GM13977 (cell line): Measurements from ENCODE around the gene CNTNAP2.
"Not testable (repeated sequence)": the region's sequence is repeated elsewhere in the genome, so short reads cannot be mapped to it uniquely, and the experiment has no call there.

Experiments used
- DNase-seq: peaks from one replicate; pipeline ENCODE4 v3.0.0; 2012; ENCODE audit warnings: low spot score
- in situ Hi-C: fragments of 300-500 bp; cut with MboI; formaldehyde crosslinking; loops from one replicate; pipeline ENCODE4 v1.12.0; 2022; ENCODE audit warnings: low sequenced_read_pairs, low pct_unique_long_range_greater_than_20kb, mixed read lengths, inconsistent platforms; ENCODE audit not compliant: unreplicated experiment
- TF ChIP-seq, protein P1 (sequence below): IDR thresholded peaks from 2 replicates; pipeline ENCODE4 v1.5.1; 2012; ENCODE audit warnings: mild to moderate bottlenecking, control low read depth; ENCODE audit not compliant: insufficient read depth; ENCODE audit errors: extremely low read depth, missing control alignments

Gene CNTNAP2

DNA sequence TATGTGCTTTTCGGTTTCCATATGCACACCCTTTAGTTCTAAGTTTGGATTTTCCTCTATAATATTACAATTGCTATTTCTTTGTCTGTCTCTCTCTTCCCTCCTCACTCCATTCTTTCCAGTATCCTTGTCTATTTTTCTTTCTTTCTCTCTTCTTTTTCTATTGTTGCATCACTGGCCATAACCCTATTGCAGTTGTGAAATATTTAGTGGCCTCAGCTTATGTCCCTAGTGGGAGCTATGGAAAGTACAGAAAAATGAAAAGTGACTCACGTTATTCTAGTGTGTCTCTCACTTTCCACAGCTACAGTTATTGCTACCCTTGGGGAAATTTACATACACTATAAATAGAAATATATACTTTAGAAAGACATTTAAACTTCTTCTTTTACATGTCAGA lies 59.1 kb downstream of the CNTNAP2 start:
- in situ Hi-C loops, result no loop called here
- TF ChIP-seq, protein P1, sequence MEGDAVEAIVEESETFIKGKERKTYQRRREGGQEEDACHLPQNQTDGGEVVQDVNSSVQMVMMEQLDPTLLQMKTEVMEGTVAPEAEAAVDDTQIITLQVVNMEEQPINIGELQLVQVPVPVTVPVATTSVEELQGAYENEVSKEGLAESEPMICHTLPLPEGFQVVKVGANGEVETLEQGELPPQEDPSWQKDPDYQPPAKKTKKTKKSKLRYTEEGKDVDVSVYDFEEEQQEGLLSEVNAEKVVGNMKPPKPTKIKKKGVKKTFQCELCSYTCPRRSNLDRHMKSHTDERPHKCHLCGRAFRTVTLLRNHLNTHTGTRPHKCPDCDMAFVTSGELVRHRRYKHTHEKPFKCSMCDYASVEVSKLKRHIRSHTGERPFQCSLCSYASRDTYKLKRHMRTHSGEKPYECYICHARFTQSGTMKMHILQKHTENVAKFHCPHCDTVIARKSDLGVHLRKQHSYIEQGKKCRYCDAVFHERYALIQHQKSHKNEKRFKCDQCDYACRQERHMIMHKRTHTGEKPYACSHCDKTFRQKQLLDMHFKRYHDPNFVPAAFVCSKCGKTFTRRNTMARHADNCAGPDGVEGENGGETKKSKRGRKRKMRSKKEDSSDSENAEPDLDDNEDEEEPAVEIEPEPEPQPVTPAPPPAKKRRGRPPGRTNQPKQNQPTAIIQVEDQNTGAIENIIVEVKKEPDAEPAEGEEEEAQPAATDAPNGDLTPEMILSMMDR, result no peak
- no peak for DNase-seq

DNA sequence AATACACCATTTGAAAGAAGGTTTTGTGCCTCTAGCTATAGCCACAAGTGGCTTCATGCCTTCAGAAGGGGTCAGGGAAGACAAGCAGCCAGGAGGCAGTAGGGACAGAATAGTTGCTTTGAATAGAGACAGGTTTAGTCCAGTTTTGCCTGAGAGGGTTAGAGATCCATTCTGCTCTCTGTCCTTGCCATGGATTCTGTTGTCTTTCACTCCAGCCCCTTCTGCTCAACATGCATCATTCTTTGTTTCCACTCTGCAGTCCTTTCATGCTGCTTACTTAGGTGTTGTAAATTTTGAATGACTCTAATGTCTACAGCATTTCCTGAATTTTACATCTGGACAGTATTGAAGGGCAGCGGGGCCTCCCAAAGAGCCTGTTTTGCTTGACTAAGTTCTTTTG lies 60.3 kb downstream of the CNTNAP2 start:
- TF ChIP-seq, protein P1, result no peak
- in situ Hi-C loops, result no loop called here
- DNase-seq, result no peak

DNA sequence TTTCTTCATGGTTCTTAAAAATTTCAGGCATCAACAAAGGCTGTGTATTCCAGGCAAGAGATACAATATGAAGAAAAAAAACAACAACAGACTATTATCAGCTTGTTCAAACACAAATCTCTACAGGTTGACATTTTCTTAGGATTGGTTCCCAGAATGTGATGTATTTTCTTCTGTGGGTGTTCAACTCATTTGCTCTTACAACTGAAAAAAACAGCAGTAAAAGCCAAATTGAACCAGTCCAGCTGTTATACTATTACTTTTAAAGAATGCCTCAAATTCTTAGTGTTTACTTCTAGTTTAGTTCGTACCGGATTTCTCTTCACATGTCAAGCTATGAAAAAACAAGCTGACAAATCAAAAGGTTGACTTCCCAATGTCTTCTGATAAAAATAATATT lies 60.7 kb downstream of the CNTNAP2 start:
- TF ChIP-seq, protein P1, result no peak
- in situ Hi-C loops, result no loop called here
- DNase-seq, result no peak

DNA sequence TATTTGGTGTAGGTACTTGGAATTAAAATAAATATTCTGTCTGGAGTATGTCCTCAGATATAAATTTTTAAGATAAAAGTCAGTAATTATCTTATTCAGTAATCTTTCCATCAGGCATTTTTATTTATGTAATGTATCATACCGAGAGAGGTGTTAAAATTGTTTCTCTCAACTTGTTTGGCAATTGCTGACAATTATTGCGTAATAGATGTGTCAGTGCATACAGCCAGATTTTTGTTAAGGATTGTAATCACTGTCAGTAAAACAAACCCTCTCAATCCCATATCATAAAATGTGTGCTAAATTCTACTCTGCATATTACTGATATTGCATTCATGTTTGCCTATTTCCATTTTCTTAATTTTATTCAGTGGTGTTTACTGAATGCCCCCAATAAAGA lies 69.2 kb downstream of the CNTNAP2 start:
- DNase-seq, result no peak
- TF ChIP-seq, protein P1, result no peak
- in situ Hi-C loops, result no loop called here

DNA sequence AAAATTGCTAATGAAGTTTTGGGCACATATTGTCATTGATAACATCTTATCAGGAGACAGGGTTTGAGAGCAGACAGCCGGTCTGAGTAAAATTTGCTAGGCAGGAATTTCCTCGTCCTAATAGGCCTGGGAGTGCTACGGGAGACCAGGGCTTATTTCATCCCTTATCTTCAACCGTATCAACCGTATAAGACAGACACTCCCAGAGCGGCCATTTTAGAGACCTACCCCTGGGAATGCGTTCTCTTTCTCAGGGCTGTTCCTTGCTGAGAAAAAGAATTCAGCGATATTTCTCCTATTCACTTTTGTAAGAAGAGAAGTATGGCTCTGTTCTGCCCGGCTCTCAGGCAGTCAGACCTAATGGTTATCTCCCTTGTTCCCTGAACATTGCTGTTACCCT lies 74.8 kb downstream of the CNTNAP2 start:
- in situ Hi-C loops, DNase-seq: not testable (repeated sequence)

DNA sequence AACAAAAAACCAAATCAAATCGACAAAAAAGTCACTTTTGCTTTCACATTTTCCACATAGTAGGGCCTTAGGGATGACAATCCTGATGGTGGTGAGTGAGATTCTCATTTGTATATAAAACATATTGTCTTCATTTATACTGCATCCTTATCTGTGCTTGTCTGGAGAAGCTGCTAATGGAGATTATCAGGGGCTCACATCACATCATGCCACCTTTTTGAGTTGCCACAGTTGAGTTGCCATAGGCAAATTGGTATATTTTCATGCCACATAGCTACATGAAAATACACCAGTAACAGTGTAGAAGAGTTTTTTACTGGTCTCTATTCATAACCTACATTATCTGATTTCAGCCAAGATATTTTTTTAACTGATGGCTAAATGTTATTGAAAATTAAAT lies 85.3 kb downstream of the CNTNAP2 start:
- TF ChIP-seq, protein P1, result no peak
- DNase-seq, result no peak
- in situ Hi-C loops, result no loop called here

DNA sequence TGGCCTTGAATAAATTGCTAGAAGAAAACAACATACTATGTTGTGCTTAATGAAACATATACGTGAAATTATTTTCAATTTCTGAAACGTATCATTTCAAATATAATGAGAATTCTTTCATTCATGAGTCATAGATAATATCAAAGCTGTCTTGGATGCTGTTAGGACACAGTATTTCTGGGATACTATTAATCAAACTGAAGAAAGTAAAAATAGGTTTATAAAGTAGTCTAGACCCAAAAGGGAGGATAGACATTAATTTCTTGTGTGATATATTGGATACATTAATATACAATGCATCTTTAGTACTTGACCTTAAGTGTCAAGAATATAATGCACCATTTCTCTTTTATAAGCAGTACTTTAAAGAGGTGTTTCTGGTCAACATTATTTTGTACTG lies 89.7 kb downstream of the CNTNAP2 start:
- TF ChIP-seq, protein P1, result no peak
- DNase-seq, result no peak
- in situ Hi-C loops, result no loop called here
